Thoracic aorta (tissue), 2 donors: Measurements from ENCODE around the gene KIRREL3. TPM values are rescaled to one million over a fixed set of nuclear protein-coding genes. Genes with fewer than 3 reads are reported as not detected.

Source experiments
- ATAC-seq: fragments of 150-250 bp; one replicate; pipeline ENCODE4 v1.8.0; 2017; ENCODE audit warnings: low read depth; ENCODE audit not compliant: insufficient number of reproducible peaks, low FRiP score
- DNase-seq: peaks from one replicate; pipeline ENCODE4 v3.0.0-alpha.2; 2020; ENCODE audit warnings: low spot score
- H3K27ac ChIP-seq, 2 donors: fragments of 200-600 bp; sonication (generic); 1 replicate in 1 of 2; 2 replicates in 1 of 2; pipeline ENCODE4 v1.5.1; 2016; ENCODE audit warnings: mild to moderate bottlenecking in 2 of 2, moderate library complexity in 2 of 2
- H3K27me3 ChIP-seq: fragments of 200-600 bp; sonication (generic); replicated peaks from 2 replicates; pipeline ENCODE4 v1.6.0; 2016; ENCODE audit warnings: mild to moderate bottlenecking; ENCODE audit not compliant: insufficient read depth
- H3K36me3 ChIP-seq: fragments of 200-600 bp; sonication (generic); one replicate; pipeline ENCODE4 v1.5.1; 2016
- H3K4me1 ChIP-seq, 2 donors: fragments of 200-600 bp; sonication (generic); 1 replicate in 1 of 2; 2 replicates in 1 of 2; pipeline versions ENCODE4 v1.5.1 to v1.6.0; 2016; ENCODE audit warnings: low read depth in 2 of 2, mild to moderate bottlenecking in 1 of 2; ENCODE audit not compliant: control insufficient read depth in 1 of 2
- H3K4me3 ChIP-seq: fragments of 200-600 bp; sonication (generic); 2 replicates; pipeline ENCODE4 v1.5.1; 2016; ENCODE audit warnings: mild to moderate bottlenecking
- H3K9me3 ChIP-seq: fragments of 200-600 bp; sonication (generic); 2 replicates; pipeline ENCODE4 v1.5.1; 2016
- total RNA-seq, 2 donors: library from RNA; depleted of rRNA; stranded (reverse); fragments of >200 nt; gene quantifications; one replicate each; pipeline versions ENCODE4 v1.1.0 to v1.2.3, GENCODE V29; 2016
- TF ChIP-seq, protein P1 (sequence below): fragments of 200-600 bp; sonication (generic); IDR thresholded peaks from one replicate; pipeline ENCODE4 v1.5.1; 2019; ENCODE audit warnings: antibody characterized with exemption

The KIRREL3 gene
- total RNA-seq, 2 donors from 2014 or later = not detected

DNA sequence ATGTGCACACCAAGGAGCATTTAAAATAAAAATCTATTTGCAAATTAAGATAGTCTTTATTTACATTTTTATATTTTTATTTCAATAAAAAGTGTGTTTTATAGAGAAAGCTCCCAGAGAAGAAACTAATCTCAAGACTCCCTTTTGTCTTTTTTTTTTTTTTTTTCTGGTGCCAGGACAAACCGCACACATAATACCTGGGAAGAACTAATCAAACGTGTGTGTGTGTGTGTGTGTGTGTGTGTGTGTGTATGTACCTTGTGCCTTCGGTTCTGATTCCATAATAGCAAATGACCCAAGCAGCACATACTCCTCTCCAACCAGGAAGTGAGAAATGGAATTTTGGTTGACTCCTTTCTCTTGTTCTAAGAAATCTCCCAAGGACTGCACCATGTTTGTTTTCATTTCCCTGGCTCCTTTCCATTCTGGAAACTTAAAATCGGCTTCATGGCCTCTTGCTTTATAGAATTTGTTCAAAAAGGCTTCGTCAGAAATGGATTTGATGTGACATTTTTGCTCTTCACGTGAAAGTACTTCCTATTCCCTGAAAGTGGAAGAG, 579.8 kb downstream of the KIRREL3 start:
- H3K9me3 ChIP-seq = no peaks in the 10 kb centered on the region
- no peaks in the 10 kb centered on the region for H3K27me3 ChIP-seq
- TF ChIP-seq, protein P1, sequence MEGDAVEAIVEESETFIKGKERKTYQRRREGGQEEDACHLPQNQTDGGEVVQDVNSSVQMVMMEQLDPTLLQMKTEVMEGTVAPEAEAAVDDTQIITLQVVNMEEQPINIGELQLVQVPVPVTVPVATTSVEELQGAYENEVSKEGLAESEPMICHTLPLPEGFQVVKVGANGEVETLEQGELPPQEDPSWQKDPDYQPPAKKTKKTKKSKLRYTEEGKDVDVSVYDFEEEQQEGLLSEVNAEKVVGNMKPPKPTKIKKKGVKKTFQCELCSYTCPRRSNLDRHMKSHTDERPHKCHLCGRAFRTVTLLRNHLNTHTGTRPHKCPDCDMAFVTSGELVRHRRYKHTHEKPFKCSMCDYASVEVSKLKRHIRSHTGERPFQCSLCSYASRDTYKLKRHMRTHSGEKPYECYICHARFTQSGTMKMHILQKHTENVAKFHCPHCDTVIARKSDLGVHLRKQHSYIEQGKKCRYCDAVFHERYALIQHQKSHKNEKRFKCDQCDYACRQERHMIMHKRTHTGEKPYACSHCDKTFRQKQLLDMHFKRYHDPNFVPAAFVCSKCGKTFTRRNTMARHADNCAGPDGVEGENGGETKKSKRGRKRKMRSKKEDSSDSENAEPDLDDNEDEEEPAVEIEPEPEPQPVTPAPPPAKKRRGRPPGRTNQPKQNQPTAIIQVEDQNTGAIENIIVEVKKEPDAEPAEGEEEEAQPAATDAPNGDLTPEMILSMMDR = no peak
- peaks cover 12 to 14% of the 10 kb centered on the region in 2 donors for H3K4me1 ChIP-seq
- H3K36me3 ChIP-seq = no peaks in the 10 kb centered on the region
- H3K27ac ChIP-seq = peak overlapping the region in 1 of 2 donors; percentile 19
- DNase-seq = no peak
- no peak for ATAC-seq
- no peak overlapping the region for H3K4me3 ChIP-seq

- H3K9me3 ChIP-seq = no peaks in the 10 kb centered on the region
- H3K4me1 ChIP-seq = peaks cover 18 to 21% of the 10 kb centered on the region in 2 donors
- H3K27ac ChIP-seq = peak overlapping the region in 1 of 2 donors; percentile 39
- TF ChIP-seq, protein P1 = no peak
- no peaks in the 10 kb centered on the region for H3K36me3 ChIP-seq
- no peak overlapping the region for H3K4me3 ChIP-seq
- H3K27me3 ChIP-seq = no peaks in the 10 kb centered on the region
- ATAC-seq (no peak), DNase-seq (no peak)
These were observed 580.5 kb downstream of the KIRREL3 start for GRCh38 chr11:126419801-126420697.

- peaks cover 24 to 33% of the 10 kb centered on the region in 2 donors for H3K4me1 ChIP-seq
- no peaks in the 10 kb centered on the region for H3K36me3 ChIP-seq
- H3K4me3 ChIP-seq = no peak overlapping the region
- ATAC-seq (no peak), DNase-seq (no peak)
- TF ChIP-seq, protein P1 = no peak
- no peaks in the 10 kb centered on the region for H3K9me3 ChIP-seq
- H3K27ac ChIP-seq = no peak overlapping the region
- H3K27me3 ChIP-seq = no peaks in the 10 kb centered on the region
These were observed 581.7 kb downstream of the KIRREL3 start for GRCh38 chr11:126418887-126419286.

DNA sequence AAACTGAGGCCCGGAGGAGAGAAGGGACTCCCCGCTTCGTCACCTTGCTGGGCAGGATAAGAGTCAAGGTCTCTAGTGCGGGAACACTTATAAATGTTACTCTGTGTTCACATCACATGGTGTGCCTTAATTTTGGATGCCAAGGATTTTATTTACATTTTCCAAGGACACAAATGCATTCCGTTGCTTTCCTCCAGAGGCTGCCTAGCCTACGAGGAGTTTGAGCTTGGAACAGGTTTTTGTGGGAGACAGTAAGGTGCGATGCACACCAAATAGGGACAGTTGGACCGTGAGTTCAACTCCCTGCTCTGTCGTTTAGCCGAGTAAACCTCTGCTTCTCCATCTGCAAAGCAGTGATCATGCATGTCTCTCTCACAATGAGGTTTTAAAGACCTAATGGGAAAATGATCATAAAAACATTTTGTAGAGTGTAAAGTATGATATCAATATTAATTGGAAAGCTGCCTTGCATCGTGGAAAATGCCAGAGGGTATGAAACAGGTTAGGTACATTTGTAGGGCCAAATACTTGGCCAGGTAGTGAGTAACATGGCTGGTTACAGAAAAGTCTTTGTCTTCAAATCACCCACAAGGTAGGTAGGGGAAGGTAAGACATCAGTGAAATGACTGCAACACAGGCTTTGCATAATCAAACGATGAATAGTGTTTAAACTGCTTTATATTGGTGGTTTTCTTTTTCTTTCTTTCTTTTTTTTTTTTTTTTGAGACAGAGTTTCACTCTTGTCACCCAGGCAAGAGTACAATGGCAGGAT, 583.3 kb downstream of the KIRREL3 start:
- Histone ChIP-seq H3K4me1 (peaks cover 24 to 38% of the 10 kb centered on the region in 2 donors), H3K9me3 (no peaks in the 10 kb centered on the region)

More for the DNA sequence above, 583.3 kb downstream of the KIRREL3 start:
- DNase-seq (no peak), ATAC-seq (no peak)
- TF ChIP-seq, protein P1 = no peak
- H3K27ac ChIP-seq = peak overlapping the region; percentile 68 to 83
- H3K36me3 ChIP-seq = no peaks in the 10 kb centered on the region
- no peaks in the 10 kb centered on the region for H3K27me3 ChIP-seq
- H3K4me3 ChIP-seq = peak overlapping the region; percentile 75
